Stimulated activated naive CD8-positive, alpha-beta T cell treated with anti-CD3 and anti-CD28 coated beads, Interleukin-15, amount 100 ng/mL, for 72 hours (primary cell): Measurements from ENCODE around the gene GCN1.
"Not testable (repeated sequence)": the region's sequence is repeated elsewhere in the genome, so short reads cannot be mapped to it uniquely, and the experiment has no call there.

Experiments used
- ATAC-seq: fragments of 150-1000 bp; cut with Tn5 transposase; 2 replicates; pipeline ENCODE4 v1.10.0; 2021; ENCODE audit warnings: mild to moderate bottlenecking, moderate library complexity
- DNase-seq, 2 donors: peaks; one replicate each; pipeline ENCODE4 v3.0.0; 2021 to 2022
- H3K27ac Mint-ChIP-seq, 2 donors: one replicate each; pipeline ENCODE4 v1.8.0; 2022; ENCODE audit warnings: mild to moderate bottlenecking in 2 of 2, mixed read lengths in 2 of 2, moderate library complexity in 2 of 2
- H3K27me3 Mint-ChIP-seq: one replicate; pipeline ENCODE4 v1.8.0; 2022; ENCODE audit warnings: mixed read lengths
- H3K4me1 Mint-ChIP-seq: one replicate; pipeline ENCODE4 v1.8.0; 2022; ENCODE audit warnings: mild to moderate bottlenecking, mixed read lengths
- H3K4me3 Mint-ChIP-seq, 2 donors: one replicate each; pipeline ENCODE4 v1.8.0; 2022; ENCODE audit warnings: mild to moderate bottlenecking in 2 of 2, mixed read lengths in 2 of 2, moderate library complexity in 1 of 2
- H3K9me3 Mint-ChIP-seq, 2 donors: one replicate each; pipeline ENCODE4 v1.8.0; 2022; ENCODE audit warnings: mixed read lengths in 2 of 2

The GCN1 gene

GRCh38 chr12:120222288-120222832 lies 27.8 kb upstream of the GCN1 start:
- ATAC-seq (no peak), DNase-seq (no peak)
- peaks cover 27% of the 10 kb centered on the region for H3K4me1 Mint-ChIP-seq
- H3K9me3 Mint-ChIP-seq, result no peaks in the 10 kb centered on the region
- no peak overlapping the region for H3K4me3 Mint-ChIP-seq
- H3K27ac Mint-ChIP-seq, result peak overlapping the region in 1 of 2 donors; percentile 75
- no peaks in the 10 kb centered on the region for H3K27me3 Mint-ChIP-seq

GRCh38 chr12:120221576-120221900 lies 27.0 kb upstream of the GCN1 start:
- H3K4me3 Mint-ChIP-seq, result no peak overlapping the region
- no peaks in the 10 kb centered on the region for H3K27me3 Mint-ChIP-seq
- no peak overlapping the region for H3K27ac Mint-ChIP-seq
- peaks cover 24% of the 10 kb centered on the region for H3K4me1 Mint-ChIP-seq
- H3K9me3 Mint-ChIP-seq, result no peaks in the 10 kb centered on the region
- no peak for DNase-seq
- no peak for ATAC-seq

GRCh38 chr12:120220838-120221575 lies 26.5 kb upstream of the GCN1 start:
- Mint-ChIP-seq H3K9me3 (no peaks in the 10 kb centered on the region), H3K4me3 (no peak overlapping the region), H3K27ac (no peak overlapping the region), H3K4me1 (peaks cover 21% of the 10 kb centered on the region), H3K27me3 (no peaks in the 10 kb centered on the region)
- ATAC-seq (no peak), DNase-seq (no peak)

- Mint-ChIP-seq H3K27ac (peak overlapping the region in 1 of 2 donors; percentile 48), H3K27me3 (no peaks in the 10 kb centered on the region)
Measured at GRCh38 chr12:120218680-120219606, 24.4 kb upstream of the GCN1 start.

GRCh38 chr12:120216742-120217605 lies 22.5 kb upstream of the GCN1 start:
- H3K27me3 Mint-ChIP-seq, result no peaks in the 10 kb centered on the region
- peaks cover 8% of the 10 kb centered on the region for H3K4me1 Mint-ChIP-seq
- no peak for ATAC-seq
- no peak overlapping the region for H3K4me3 Mint-ChIP-seq
- DNase-seq, result no peak
- H3K27ac Mint-ChIP-seq, result peak overlapping the region in 1 of 2 donors; percentile 54
- no peaks in the 10 kb centered on the region for H3K9me3 Mint-ChIP-seq

More at GRCh38 chr12:120218680-120219606, 24.4 kb upstream of the GCN1 start:
- Mint-ChIP-seq H3K4me3 (no peak overlapping the region), H3K9me3 (no peaks in the 10 kb centered on the region), H3K4me1 (peaks cover 8% of the 10 kb centered on the region)
- ATAC-seq (no peak), DNase-seq (no peak)

GRCh38 chr12:120215766-120216735 lies 21.5 kb upstream of the GCN1 start:
- H3K27ac Mint-ChIP-seq, result peak overlapping the region; percentile 68 to 73

GRCh38 chr12:120215357-120215735 lies 20.8 kb upstream of the GCN1 start:
- H3K4me1 Mint-ChIP-seq, result peaks cover 14% of the 10 kb centered on the region
- H3K27ac Mint-ChIP-seq, result no peak overlapping the region
- no peaks in the 10 kb centered on the region for H3K27me3 Mint-ChIP-seq
- H3K9me3 Mint-ChIP-seq, result no peaks in the 10 kb centered on the region
- DNase-seq, result no peak
- H3K4me3 Mint-ChIP-seq, result no peak overlapping the region
- no peak for ATAC-seq

More at GRCh38 chr12:120215766-120216735, 21.5 kb upstream of the GCN1 start:
- no peak overlapping the region for H3K4me3 Mint-ChIP-seq
- ATAC-seq (peak; percentile 29), DNase-seq (no peak)
- no peaks in the 10 kb centered on the region for H3K27me3 Mint-ChIP-seq
- no peaks in the 10 kb centered on the region for H3K9me3 Mint-ChIP-seq
- peaks cover 8% of the 10 kb centered on the region for H3K4me1 Mint-ChIP-seq

GRCh38 chr12:120214626-120215356 lies 20.3 kb upstream of the GCN1 start:
- no peaks in the 10 kb centered on the region for H3K9me3 Mint-ChIP-seq
- ATAC-seq (no peak), DNase-seq (no peak)
- no peak overlapping the region for H3K27ac Mint-ChIP-seq
- no peaks in the 10 kb centered on the region for H3K27me3 Mint-ChIP-seq
- H3K4me3 Mint-ChIP-seq, result no peak overlapping the region
- H3K4me1 Mint-ChIP-seq, result peaks cover 14% of the 10 kb centered on the region

- no peak overlapping the region for H3K4me3 Mint-ChIP-seq
- no peak overlapping the region for H3K27ac Mint-ChIP-seq
- H3K9me3 Mint-ChIP-seq, result no peaks in the 10 kb centered on the region
- H3K27me3 Mint-ChIP-seq, result no peaks in the 10 kb centered on the region
- H3K4me1 Mint-ChIP-seq, result peaks cover 14% of the 10 kb centered on the region
- no peak for DNase-seq
- no peak for ATAC-seq
Measured at GRCh38 chr12:120213758-120214157, 19.2 kb upstream of the GCN1 start.

GRCh38 chr12:120213182-120213581 lies 18.7 kb upstream of the GCN1 start:
- Mint-ChIP-seq H3K4me1 (peaks cover 14% of the 10 kb centered on the region), H3K27ac (peak overlapping the region in 1 of 2 donors; percentile 69)
- not testable (repeated sequence) for H3K9me3 Mint-ChIP-seq, ATAC-seq, H3K4me3 Mint-ChIP-seq, H3K27me3 Mint-ChIP-seq, DNase-seq

- Mint-ChIP-seq H3K27me3 (no peaks in the 10 kb centered on the region), H3K9me3 (no peaks in the 10 kb centered on the region), H3K4me3 (no peak overlapping the region), H3K27ac (no peak overlapping the region), H3K4me1 (peaks cover 14% of the 10 kb centered on the region)
- ATAC-seq, result no peak
- DNase-seq, result no peak
Measured at GRCh38 chr12:120212301-120212700, 17.8 kb upstream of the GCN1 start.

GRCh38 chr12:120211904-120212283 lies 17.4 kb upstream of the GCN1 start:
- H3K9me3 Mint-ChIP-seq, result no peaks in the 10 kb centered on the region
- H3K27ac Mint-ChIP-seq, result peak overlapping the region; percentile 50 to 90
- DNase-seq (no peak), ATAC-seq (no peak)
- no peaks in the 10 kb centered on the region for H3K27me3 Mint-ChIP-seq
- no peak overlapping the region for H3K4me3 Mint-ChIP-seq
- H3K4me1 Mint-ChIP-seq, result peaks cover 14% of the 10 kb centered on the region

- peak overlapping the region; percentile 50 to 90 for H3K27ac Mint-ChIP-seq
- H3K4me1 Mint-ChIP-seq, result peaks cover 14% of the 10 kb centered on the region
- H3K27me3 Mint-ChIP-seq, result no peaks in the 10 kb centered on the region
- ATAC-seq (no peak), DNase-seq (no peak)
- no peak overlapping the region for H3K4me3 Mint-ChIP-seq
- no peaks in the 10 kb centered on the region for H3K9me3 Mint-ChIP-seq
Measured at GRCh38 chr12:120211243-120211903, 16.9 kb upstream of the GCN1 start.
